ENCODE data around the gene TRIM17. TPM values are rescaled to one million over a fixed set of nuclear protein-coding genes. Genes with fewer than 3 reads are reported as not detected.

Gene TRIM17
- total and polyA plus RNA-seq, 2 of the 13 experiments (the other 11 are each of a cell fraction or from before 2014, with no cell fraction given), result 0.32 to 0.64 TPM

DNA sequence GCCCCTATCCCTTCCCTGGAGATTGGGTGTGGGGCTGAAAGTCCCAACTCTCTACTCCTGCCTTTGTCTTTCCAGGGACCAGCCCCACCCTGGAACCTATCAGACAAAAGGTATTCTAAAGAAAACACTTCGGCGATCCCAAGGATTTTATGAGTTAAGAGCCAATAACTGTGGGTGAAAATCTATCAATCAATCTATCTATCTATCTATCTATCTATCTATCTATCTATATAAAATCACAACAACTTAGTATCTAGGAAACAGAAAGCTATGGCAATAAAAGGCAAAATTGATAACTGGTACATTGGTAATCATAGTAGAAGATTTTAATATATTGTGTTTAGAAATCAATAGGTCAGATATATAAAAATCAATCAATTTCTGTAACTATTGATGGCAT, 32.9 kb downstream of the TRIM17 start:
- Histone ChIP-seq H3K9ac (ENCODE audit: insufficient read depth, low read depth, low read length) (no peak overlapping the region), H3K4me2 (ENCODE audit: low read depth, low read length) (no peak overlapping the region), H3K9me3 (ENCODE audit: low read length) (no peaks in the 10 kb centered on the region), H3K4me1 (ENCODE audit: insufficient read depth, low read length) (no peaks in the 10 kb centered on the region), H3K27me3 (ENCODE audit: control insufficient read depth in 1 of 2, insufficient read depth in 2 of 2, low read length in 2 of 2) (no peaks in the 10 kb centered on the region), H3K36me3 (replicated peaks in 1 of 2; ENCODE audit: control insufficient read depth in 1 of 2, insufficient read depth in 2 of 2, low read length in 2 of 2) (no peaks in the 10 kb centered on the region), H2AFZ (ENCODE audit: low read length) (no peak overlapping the region), H3K27ac (ENCODE audit: extremely low read length, insufficient read depth, low read length) (no peak overlapping the region), H3K4me3 (replicated peaks in 1 of 3; ENCODE audit: insufficient read depth in 1 of 3, low read depth in 2 of 3, low read length in 3 of 3) (no peak overlapping the region), H4K20me1 (ENCODE audit: insufficient read depth, low read length) (no peaks in the 10 kb centered on the region), H3K79me2 (ENCODE audit: insufficient read depth, low read length) (no peaks in the 10 kb centered on the region)
- no peak for ATAC-seq
- 95% methylated on average over 2 of the region's 2 CpGs for WGBS (ENCODE audit: low lambda C conversion rate)
- CTCF ChIA-PET (ENCODE audit: low intra/inter-chr PET ratio, low total read pairs), result no interaction called here
- BruUV-seq (replicated peaks), result no TSS peak
- TF ChIP-seq, protein P1, sequence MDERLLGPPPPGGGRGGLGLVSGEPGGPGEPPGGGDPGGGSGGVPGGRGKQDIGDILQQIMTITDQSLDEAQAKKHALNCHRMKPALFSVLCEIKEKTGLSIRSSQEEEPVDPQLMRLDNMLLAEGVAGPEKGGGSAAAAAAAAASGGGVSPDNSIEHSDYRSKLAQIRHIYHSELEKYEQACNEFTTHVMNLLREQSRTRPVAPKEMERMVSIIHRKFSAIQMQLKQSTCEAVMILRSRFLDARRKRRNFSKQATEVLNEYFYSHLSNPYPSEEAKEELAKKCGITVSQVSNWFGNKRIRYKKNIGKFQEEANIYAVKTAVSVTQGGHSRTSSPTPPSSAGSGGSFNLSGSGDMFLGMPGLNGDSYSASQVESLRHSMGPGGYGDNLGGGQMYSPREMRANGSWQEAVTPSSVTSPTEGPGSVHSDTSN (CRISPR knock-in tag; IDR thresholded peaks at IDR 0.05), result no peak
- no peak for TF ChIP-seq GTF2F1 (IDR thresholded peaks at IDR 0.05; ENCODE audit: low read length)
- TF ChIP-seq NR1H2 (CRISPR knock-in tag; IDR thresholded peaks at IDR 0.05; ENCODE audit: borderline replicate concordance, low read depth), result no peak
- no peak for TF ChIP-seq ARHGAP35 (CRISPR knock-in tag; IDR thresholded peaks at IDR 0.05; ENCODE audit: borderline replicate concordance)
- TF ChIP-seq, protein P2, sequence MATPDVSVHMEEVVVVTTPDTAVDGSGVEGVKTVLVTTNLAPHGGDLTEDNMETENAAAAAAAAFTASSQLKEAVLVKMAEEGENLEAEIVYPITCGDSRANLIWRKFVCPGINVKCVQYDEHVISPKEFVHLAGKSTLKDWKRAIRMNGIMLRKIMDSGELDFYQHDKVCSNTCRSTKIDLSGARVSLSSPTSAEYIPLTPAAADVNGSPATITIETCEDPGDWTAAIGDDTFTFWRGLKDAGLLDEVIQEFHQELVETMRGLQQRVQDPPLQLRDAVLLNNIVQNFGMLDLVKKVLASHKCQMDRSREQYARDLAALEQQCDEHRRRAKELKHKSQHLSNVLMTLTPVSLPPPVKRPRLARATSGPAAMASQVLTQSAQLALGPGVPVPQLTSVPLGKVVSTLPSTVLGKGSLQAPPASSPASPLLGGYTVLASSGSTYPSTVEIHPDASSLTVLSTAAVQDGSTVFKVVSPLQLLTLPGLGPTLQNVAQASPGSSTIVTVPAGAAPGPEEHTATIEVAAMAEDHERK (CRISPR knock-in tag; IDR thresholded peaks at IDR 0.05; ENCODE audit: low read depth), result no peak
- TF ChIP-seq ATF7-NPFF (CRISPR knock-in tag; IDR thresholded peaks at IDR 0.05; ENCODE audit: low read depth), result no peak
- TF ChIP-seq ZNF382 (CRISPR knock-in tag; IDR thresholded peaks at IDR 0.05; ENCODE audit: borderline replicate concordance), result no peak
- TF ChIP-seq ZC3H13 (CRISPR knock-in tag; IDR thresholded peaks at IDR 0.05), result no peak
- TF ChIP-seq, protein P3, sequence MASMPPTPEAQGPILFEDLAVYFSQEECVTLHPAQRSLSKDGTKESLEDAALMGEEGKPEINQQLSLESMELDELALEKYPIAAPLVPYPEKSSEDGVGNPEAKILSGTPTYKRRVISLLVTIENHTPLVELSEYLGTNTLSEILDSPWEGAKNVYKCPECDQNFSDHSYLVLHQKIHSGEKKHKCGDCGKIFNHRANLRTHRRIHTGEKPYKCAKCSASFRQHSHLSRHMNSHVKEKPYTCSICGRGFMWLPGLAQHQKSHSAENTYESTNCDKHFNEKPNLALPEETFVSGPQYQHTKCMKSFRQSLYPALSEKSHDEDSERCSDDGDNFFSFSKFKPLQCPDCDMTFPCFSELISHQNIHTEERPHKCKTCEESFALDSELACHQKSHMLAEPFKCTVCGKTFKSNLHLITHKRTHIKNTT (CRISPR knock-in tag; IDR thresholded peaks at IDR 0.05), result no peak
- TF ChIP-seq NFE2L2 (IDR thresholded peaks at IDR 0.05; ENCODE audit: low read length), result no peak
- no peak for TF ChIP-seq TMF1 (CRISPR knock-in tag; IDR thresholded peaks at IDR 0.05; ENCODE audit: low read depth)
- no peak for TF ChIP-seq EHMT2 (IDR thresholded peaks at IDR 0.05; ENCODE audit: borderline replicate concordance, low read depth, low read length)
- TF ChIP-seq TAF1 (CRISPR knock-in tag; IDR thresholded peaks at IDR 0.05), result no peak
- TF ChIP-seq TP53 (CRISPR knock-in tag; conservative IDR thresholded peaks at IDR 0.05), result no peak
- TF ChIP-seq GATA4 (IDR thresholded peaks at IDR 0.05; ENCODE audit: borderline replicate concordance, low read depth), result no peak
- no peak for TF ChIP-seq ZNF749 (CRISPR knock-in tag; IDR thresholded peaks at IDR 0.05; ENCODE audit: borderline replicate concordance)
- no peak for TF ChIP-seq MTA1 (CRISPR knock-in tag; IDR thresholded peaks at IDR 0.05; ENCODE audit: borderline replicate concordance)
- TF ChIP-seq ZNF253 (CRISPR knock-in tag; IDR thresholded peaks at IDR 0.05; ENCODE audit: borderline replicate concordance), result no peak
- intact Hi-C loops (cut with micrococcal nuclease; ENCODE audit: unreplicated experiment) (no loop called here), in situ Hi-C loops (cut with HindIII; ENCODE audit: extremely low pct_ligation_motif_present, low pct_unique_long_range_greater_than_20kb) (no loop called here)
- no peak for FAIRE-seq
- POLR2A ChIA-PET, result no interaction called here
- no peak for DNase-seq (ENCODE audit: low spot score)
